ENCODE results near the gene COBL.
"Not testable (repeated sequence)": the region's sequence is repeated elsewhere in the genome, so short reads cannot be mapped to it uniquely, and the experiment has no call there.

The COBL gene

DNA sequence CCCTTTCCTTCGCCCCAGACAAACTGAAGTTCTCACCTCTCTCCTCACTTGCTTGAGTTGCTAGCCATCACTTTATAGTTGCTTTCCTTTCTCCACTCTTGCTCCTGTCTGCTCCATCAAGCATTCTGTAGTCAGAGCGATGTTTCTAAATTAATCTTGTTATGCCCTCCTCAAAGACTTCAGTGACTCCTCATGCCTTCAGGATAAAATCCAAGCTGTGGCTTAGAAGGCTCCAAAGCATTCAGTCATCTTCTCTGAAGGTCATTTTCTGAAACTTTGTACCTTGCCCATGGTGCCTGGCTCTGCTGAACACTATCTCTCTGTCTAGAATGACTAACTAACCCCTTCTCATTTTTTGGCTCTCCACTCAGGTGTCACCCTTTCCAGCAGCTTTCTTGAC lies 311.5 kb downstream of the COBL start:
- no peak for DNase-seq
- Mint-ChIP-seq H3K9me3 (no peaks in the 10 kb centered on the region), H3K27me3 (no peaks in the 10 kb centered on the region), H3K27ac (no peak overlapping the region), H3K4me3 (no peak overlapping the region), H3K36me3 (no peaks in the 10 kb centered on the region), H3K4me1 (no peaks in the 10 kb centered on the region)
- CTCF ChIA-PET: no interaction called here

GRCh38 chr7:51000956-51001355 lies 315.7 kb downstream of the COBL start:
- H3K4me3 Mint-ChIP-seq: no peak overlapping the region
- no peak overlapping the region for H3K27ac Mint-ChIP-seq
- H3K27me3 Mint-ChIP-seq: no peaks in the 10 kb centered on the region
- H3K9me3 Mint-ChIP-seq: no peaks in the 10 kb centered on the region
- H3K4me1 Mint-ChIP-seq: no peaks in the 10 kb centered on the region
- H3K36me3 Mint-ChIP-seq: no peaks in the 10 kb centered on the region
- CTCF ChIA-PET: interaction anchor here (0.8 to 1.5 kb wide), 6 partner anchors 141 to 908 kb away, joined by 3 to 6 read pairs (median 3); partner anchors contain the start of gene ZPBP
- DNase-seq: no peak

GRCh38 chr7:50994753-50995319 lies 321.8 kb downstream of the COBL start:
- Mint-ChIP-seq H3K36me3 (no peaks in the 10 kb centered on the region), H3K27ac (no peak overlapping the region), H3K9me3 (peaks cover 3% of the 10 kb centered on the region), H3K4me3 (no peak overlapping the region), H3K4me1 (no peaks in the 10 kb centered on the region), H3K27me3 (no peaks in the 10 kb centered on the region)
- DNase-seq: no peak
- CTCF ChIA-PET: no interaction called here

DNA sequence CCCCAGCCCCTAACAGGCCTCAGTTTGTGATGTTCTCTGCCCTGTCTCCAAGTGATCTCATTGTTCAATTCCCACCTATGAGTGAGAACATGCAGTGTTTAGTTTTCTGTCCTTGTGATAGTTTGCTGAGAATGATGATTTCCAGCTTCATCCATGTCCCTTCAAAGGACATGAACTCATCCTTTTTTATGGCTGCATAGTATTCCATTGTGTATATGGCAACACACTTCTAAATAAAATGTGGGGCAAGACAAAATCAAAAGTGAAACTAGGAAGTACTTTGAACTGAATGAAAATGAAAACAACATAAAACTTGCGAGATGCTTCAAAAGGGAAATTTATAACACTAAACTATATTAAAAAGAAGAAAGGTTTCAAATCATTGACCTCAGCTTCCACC lies 326.4 kb downstream of the COBL start:
- H3K4me1 Mint-ChIP-seq, H3K9me3 Mint-ChIP-seq, CTCF ChIA-PET, H3K36me3 Mint-ChIP-seq, H3K27ac Mint-ChIP-seq, DNase-seq, H3K27me3 Mint-ChIP-seq, H3K4me3 Mint-ChIP-seq: not testable (repeated sequence)

GRCh38 chr7:50988988-50989387 lies 327.6 kb downstream of the COBL start:
- Mint-ChIP-seq H3K9me3 (peaks cover 3% of the 10 kb centered on the region), H3K27me3 (peaks cover 5% of the 10 kb centered on the region), H3K4me1 (no peaks in the 10 kb centered on the region), H3K36me3 (no peaks in the 10 kb centered on the region), H3K27ac (no peak overlapping the region), H3K4me3 (no peak overlapping the region)
- DNase-seq: no peak
- CTCF ChIA-PET: no interaction called here

DNA sequence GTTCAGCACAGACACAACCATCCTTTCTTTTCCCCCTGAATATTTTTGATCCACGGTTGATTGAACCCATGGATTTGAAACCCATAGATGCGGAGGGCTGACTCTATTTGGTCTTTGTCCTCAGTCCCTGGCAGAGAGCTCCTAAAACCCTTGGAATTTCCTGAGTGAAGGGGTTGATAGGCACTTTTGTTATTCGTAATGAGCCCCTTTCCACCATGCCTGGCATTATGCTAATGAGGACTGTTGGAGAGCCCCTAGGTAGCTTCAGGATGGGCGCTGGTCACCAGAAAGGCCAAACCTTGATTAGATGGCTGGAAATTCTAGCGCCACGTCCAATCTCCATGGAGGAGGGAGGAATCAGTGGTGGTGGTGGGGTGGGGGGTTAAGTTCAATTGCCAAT lies 328.1 kb downstream of the COBL start:
- H3K4me1 Mint-ChIP-seq: no peaks in the 10 kb centered on the region
- no peak overlapping the region for H3K27ac Mint-ChIP-seq
- peaks cover 5% of the 10 kb centered on the region for H3K27me3 Mint-ChIP-seq
- peaks cover 3% of the 10 kb centered on the region for H3K9me3 Mint-ChIP-seq
- H3K36me3 Mint-ChIP-seq: no peaks in the 10 kb centered on the region
- H3K4me3 Mint-ChIP-seq: no peak overlapping the region
- CTCF ChIA-PET: no interaction called here
- no peak for DNase-seq

DNA sequence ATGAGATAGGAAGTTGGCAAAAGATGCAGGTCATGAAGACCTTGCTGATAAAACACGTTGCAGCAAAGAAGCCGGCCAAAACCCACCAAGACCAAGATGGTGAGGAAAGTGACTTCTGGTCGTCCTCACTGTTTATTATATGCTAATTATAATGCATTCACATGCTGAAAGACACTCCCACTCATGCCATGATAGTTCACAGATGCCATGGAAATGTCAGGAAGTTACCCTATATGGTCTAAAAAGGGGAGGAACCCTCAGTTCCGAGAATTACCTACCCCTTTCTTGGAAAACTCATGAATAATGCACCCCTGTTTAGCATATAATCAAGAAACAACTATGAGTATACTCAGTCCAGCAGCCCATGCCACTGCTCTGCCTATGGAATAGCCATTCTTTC lies 331.5 kb downstream of the COBL start:
- CTCF ChIA-PET: no interaction called here
- H3K4me1 Mint-ChIP-seq: no peaks in the 10 kb centered on the region

GRCh38 chr7:50983850-50984249 lies 332.8 kb downstream of the COBL start:
- Mint-ChIP-seq H3K27me3 (peaks cover 5% of the 10 kb centered on the region), H3K4me1 (no peaks in the 10 kb centered on the region), H3K27ac (no peak overlapping the region), H3K36me3 (no peaks in the 10 kb centered on the region), H3K4me3 (no peak overlapping the region), H3K9me3 (no peaks in the 10 kb centered on the region)
- CTCF ChIA-PET: no interaction called here
- DNase-seq: no peak

More for the DNA sequence above, 331.5 kb downstream of the COBL start:
- Mint-ChIP-seq H3K36me3 (no peaks in the 10 kb centered on the region), H3K27me3 (peaks cover 5% of the 10 kb centered on the region), H3K9me3 (peaks cover under 1% of the 10 kb centered on the region), H3K27ac (no peak overlapping the region), H3K4me3 (no peak overlapping the region)
- no peak for DNase-seq

GRCh38 chr7:50982626-50983025 lies 334.0 kb downstream of the COBL start:
- no peaks in the 10 kb centered on the region for H3K9me3 Mint-ChIP-seq
- peaks cover 5% of the 10 kb centered on the region for H3K27me3 Mint-ChIP-seq
- H3K4me3 Mint-ChIP-seq: no peak overlapping the region
- no peak overlapping the region for H3K27ac Mint-ChIP-seq
- DNase-seq: no peak
- H3K36me3 Mint-ChIP-seq: no peaks in the 10 kb centered on the region
- H3K4me1 Mint-ChIP-seq: no peaks in the 10 kb centered on the region
- CTCF ChIA-PET: no interaction called here

GRCh38 chr7:50981743-50982142 lies 334.9 kb downstream of the COBL start:
- H3K4me1 Mint-ChIP-seq: no peaks in the 10 kb centered on the region
- DNase-seq: no peak
- no peaks in the 10 kb centered on the region for H3K36me3 Mint-ChIP-seq
- no peak overlapping the region for H3K4me3 Mint-ChIP-seq
- H3K9me3 Mint-ChIP-seq: no peaks in the 10 kb centered on the region
- CTCF ChIA-PET: no interaction called here
- peaks cover 5% of the 10 kb centered on the region for H3K27me3 Mint-ChIP-seq
- no peak overlapping the region for H3K27ac Mint-ChIP-seq

GRCh38 chr7:50980411-50980810 lies 336.2 kb downstream of the COBL start:
- Mint-ChIP-seq H3K36me3 (no peaks in the 10 kb centered on the region), H3K4me1 (no peaks in the 10 kb centered on the region), H3K4me3 (no peak overlapping the region), H3K27me3 (no peaks in the 10 kb centered on the region), H3K9me3 (no peaks in the 10 kb centered on the region), H3K27ac (no peak overlapping the region)
- DNase-seq: no peak
- CTCF ChIA-PET: no interaction called here

- no peak overlapping the region for H3K27ac Mint-ChIP-seq
- no peaks in the 10 kb centered on the region for H3K9me3 Mint-ChIP-seq
- H3K27me3 Mint-ChIP-seq: peaks cover 7% of the 10 kb centered on the region
- CTCF ChIA-PET: interaction anchor here (0.5 kb wide), 1 partner anchor 68 kb away, joined by 3 read pairs; no protein-coding TSS in a partner anchor
- H3K4me3 Mint-ChIP-seq: no peak overlapping the region
- no peak for DNase-seq
- no peaks in the 10 kb centered on the region for H3K36me3 Mint-ChIP-seq
- peaks cover 6% of the 10 kb centered on the region for H3K4me1 Mint-ChIP-seq
These were observed 337.9 kb downstream of the COBL start for GRCh38 chr7:50978633-50979215.

- no peak for DNase-seq
- peaks cover 8% of the 10 kb centered on the region for H3K27me3 Mint-ChIP-seq
- no peaks in the 10 kb centered on the region for H3K9me3 Mint-ChIP-seq
- CTCF ChIA-PET: no interaction called here
- H3K36me3 Mint-ChIP-seq: no peaks in the 10 kb centered on the region
- no peak overlapping the region for H3K4me3 Mint-ChIP-seq
- H3K4me1 Mint-ChIP-seq: peaks cover 6% of the 10 kb centered on the region
- H3K27ac Mint-ChIP-seq: no peak overlapping the region
These were observed 339.2 kb downstream of the COBL start for GRCh38 chr7:50977421-50977820.

DNA sequence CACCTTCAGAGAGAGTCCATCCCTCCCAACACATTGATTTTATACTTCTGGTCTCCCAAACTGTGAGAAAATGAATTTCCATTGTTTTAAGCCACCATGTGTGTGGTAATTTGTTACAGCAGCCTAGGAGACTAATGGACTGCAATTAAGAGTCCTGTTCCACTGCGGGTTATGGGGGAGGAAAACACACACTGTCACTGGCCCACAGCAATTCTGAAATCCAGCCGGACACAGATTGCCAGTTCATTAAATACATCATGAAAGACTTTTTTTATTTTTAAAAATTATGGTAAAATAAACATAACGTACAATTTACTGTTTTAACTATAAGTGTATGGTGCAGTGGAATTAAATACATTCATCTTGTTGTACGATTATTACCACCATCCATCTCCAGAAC lies 340.5 kb downstream of the COBL start:
- H3K36me3 Mint-ChIP-seq: no peaks in the 10 kb centered on the region

DNA sequence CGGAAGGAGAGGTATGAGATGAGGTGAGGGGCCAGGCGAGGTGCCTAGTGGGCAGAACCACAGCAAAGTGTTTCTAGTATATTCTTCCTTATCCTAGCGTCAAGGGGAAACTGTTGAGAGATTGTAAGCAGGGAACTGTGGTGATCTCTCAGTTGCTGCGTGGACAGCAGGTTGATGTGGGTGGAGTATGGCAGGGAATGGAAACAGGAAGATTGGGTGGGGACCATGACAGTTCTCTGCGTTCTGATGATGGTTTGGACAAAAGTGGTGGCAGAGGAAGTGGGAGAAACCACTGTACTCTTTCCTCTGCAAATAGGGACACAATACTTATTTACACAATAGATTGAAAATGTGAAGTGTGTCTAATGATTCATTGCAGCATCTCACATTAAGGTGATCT lies 342.4 kb downstream of the COBL start:
- Mint-ChIP-seq H3K4me1 (peaks cover 6% of the 10 kb centered on the region), H3K27me3 (peaks cover 8% of the 10 kb centered on the region), H3K9me3 (no peaks in the 10 kb centered on the region), H3K36me3 (no peaks in the 10 kb centered on the region), H3K4me3 (no peak overlapping the region), H3K27ac (no peak overlapping the region)
- DNase-seq: no peak
- CTCF ChIA-PET: no interaction called here

More for the DNA sequence above, 340.5 kb downstream of the COBL start:
- H3K4me3 Mint-ChIP-seq: no peak overlapping the region
- no peak overlapping the region for H3K27ac Mint-ChIP-seq
- peaks cover 8% of the 10 kb centered on the region for H3K27me3 Mint-ChIP-seq
- CTCF ChIA-PET: no interaction called here
- no peaks in the 10 kb centered on the region for H3K9me3 Mint-ChIP-seq
- no peak for DNase-seq
- H3K4me1 Mint-ChIP-seq: peaks cover 6% of the 10 kb centered on the region

All from activated naive CD4-positive, alpha-beta T cell treated with anti-CD3 and anti-CD28 coated beads, Interleukin-2, amount 10 ng/mL, durations not matched to agents 7 days and 5 days (primary cell).